DOHH2 (cell line): ENCODE measurements around the gene CACNG7.

Experiments used
- H3F3A ChIP-seq: fragments of 200-600 bp; sonication (generic), shearing (Covaris generic); 2 replicates; pipeline ENCODE4 v1.6.0; 2016; ENCODE audit warnings: antibody characterized with exemption, mild to moderate bottlenecking; ENCODE audit not compliant: control insufficient read depth, insufficient read depth
- H3K27ac ChIP-seq: fragments of 200-600 bp; sonication (generic); 2 replicates; pipeline ENCODE4 v1.5.1; 2014; ENCODE audit warnings: low read depth, mild to moderate bottlenecking, low read length, moderate library complexity
- H3K27me3 ChIP-seq: fragments of 200-600 bp; sonication (generic); 2 replicates; pipeline ENCODE4 v1.6.1; 2014; ENCODE audit warnings: mild to moderate bottlenecking, low read length, mixed read lengths; ENCODE audit not compliant: control insufficient read depth
- H3K36me3 ChIP-seq: fragments of 200-600 bp; sonication (generic); 2 replicates; pipeline ENCODE4 v1.6.1; 2014; ENCODE audit warnings: mild to moderate bottlenecking, low read length, moderate library complexity, mixed read lengths; ENCODE audit not compliant: control insufficient read depth
- H3K4me1 ChIP-seq: fragments of 200-600 bp; sonication (generic); 2 replicates; pipeline ENCODE4 v1.6.1; 2014; ENCODE audit warnings: mild to moderate bottlenecking, low read length, mixed read lengths; ENCODE audit not compliant: control insufficient read depth
- H3K4me2 ChIP-seq: fragments of 200-600 bp; sonication (generic); 2 replicates; pipeline ENCODE4 v1.6.0; 2014; ENCODE audit warnings: mild to moderate bottlenecking, low read length, moderate library complexity
- H3K4me3 ChIP-seq: fragments of 200-600 bp; sonication (generic); 2 replicates; pipeline ENCODE4 v1.5.1; 2014; ENCODE audit warnings: mild to moderate bottlenecking, low read length, mixed read lengths
- H3K79me2 ChIP-seq: fragments of 200-600 bp; sonication (generic); 2 replicates; pipeline ENCODE4 v1.6.1; 2014; ENCODE audit warnings: mild to moderate bottlenecking, low read length, mixed read lengths; ENCODE audit not compliant: control insufficient read depth
- H3K9me2 ChIP-seq: fragments of 200-600 bp; sonication (generic); replicated peaks from 2 replicates; pipeline ENCODE4 v1.6.1; 2014; ENCODE audit warnings: mild to moderate bottlenecking, low read length, mixed read lengths; ENCODE audit not compliant: control insufficient read depth
- H3K9me3 ChIP-seq: fragments of 200-600 bp; sonication (generic); 2 replicates; pipeline ENCODE4 v1.6.1; 2014; ENCODE audit warnings: antibody characterized with exemption, low read length, mixed read lengths; ENCODE audit not compliant: control insufficient read depth, insufficient read depth
- H4K20me1 ChIP-seq: fragments of 200-600 bp; sonication (generic); 2 replicates; pipeline ENCODE4 v1.6.0; 2014; ENCODE audit warnings: low read depth, mild to moderate bottlenecking, antibody characterized with exemption, low read length, moderate library complexity; ENCODE audit not compliant: control insufficient read depth, insufficient read depth
- CTCF ChIP-seq: fragments of 200-600 bp; sonication (generic); IDR thresholded peaks from one replicate; pipeline ENCODE4 v1.5.1; 2014; ENCODE audit warnings: antibody characterized with exemption, mild to moderate bottlenecking, low read depth, low read length; ENCODE audit not compliant: poor library complexity, severe bottlenecking
- EZH2phosphoT487 ChIP-seq: fragments of 200-600 bp; sonication (generic); IDR thresholded peaks from 2 replicates; pipeline ENCODE4 v1.6.1; 2017; ENCODE audit warnings: borderline replicate concordance, mild to moderate bottlenecking, antibody characterized with exemption, low read length, moderate library complexity, mixed read lengths

The CACNG7 gene

GRCh38 chr19:53873773-53874605 lies 35.1 kb upstream of the CACNG7 start:
- H3F3A ChIP-seq, result no peaks in the 10 kb centered on the region
- H3K9me3 ChIP-seq, result no peaks in the 10 kb centered on the region
- TF ChIP-seq CTCF (no peak), EZH2phosphoT487 (no peak)
- no peak overlapping the region for H3K4me3 ChIP-seq
- H3K79me2 ChIP-seq, result no peaks in the 10 kb centered on the region
- H3K9me2 ChIP-seq, result no peaks in the 10 kb centered on the region
- H3K4me1 ChIP-seq, result peaks cover 16% of the 10 kb centered on the region
- peaks cover 2% of the 10 kb centered on the region for H3K27me3 ChIP-seq
- no peak overlapping the region for H3K4me2 ChIP-seq
- no peaks in the 10 kb centered on the region for H3K36me3 ChIP-seq
- H3K27ac ChIP-seq, result no peak overlapping the region
- no peaks in the 10 kb centered on the region for H4K20me1 ChIP-seq

- no peak overlapping the region for H3K4me2 ChIP-seq
- no peaks in the 10 kb centered on the region for H3K79me2 ChIP-seq
- no peaks in the 10 kb centered on the region for H3F3A ChIP-seq
Observed at GRCh38 chr19:53874606-53874990, 34.5 kb upstream of the CACNG7 start.

GRCh38 chr19:53875602-53876325 lies 33.3 kb upstream of the CACNG7 start:
- Histone ChIP-seq H3K9me3 (no peaks in the 10 kb centered on the region), H3K36me3 (no peaks in the 10 kb centered on the region), H3K4me1 (peaks cover 10% of the 10 kb centered on the region), H3F3A (no peaks in the 10 kb centered on the region), H3K9me2 (no peaks in the 10 kb centered on the region), H3K27ac (no peak overlapping the region), H4K20me1 (no peaks in the 10 kb centered on the region), H3K79me2 (no peaks in the 10 kb centered on the region), H3K4me3 (no peak overlapping the region), H3K27me3 (peaks cover 5% of the 10 kb centered on the region), H3K4me2 (no peak overlapping the region)
- TF ChIP-seq EZH2phosphoT487 (no peak), CTCF (no peak)

More at GRCh38 chr19:53874606-53874990, 34.5 kb upstream of the CACNG7 start:
- no peak overlapping the region for H3K4me3 ChIP-seq
- peaks cover 10% of the 10 kb centered on the region for H3K4me1 ChIP-seq
- no peaks in the 10 kb centered on the region for H3K27me3 ChIP-seq
- no peak for TF ChIP-seq EZH2phosphoT487
- TF ChIP-seq CTCF, result no peak
- no peaks in the 10 kb centered on the region for H3K9me3 ChIP-seq
- H3K36me3 ChIP-seq, result no peaks in the 10 kb centered on the region
- no peaks in the 10 kb centered on the region for H3K9me2 ChIP-seq
- no peaks in the 10 kb centered on the region for H4K20me1 ChIP-seq
- no peak overlapping the region for H3K27ac ChIP-seq
